H1 (cell line): ENCODE data around the gene MPDU1. TPM values are rescaled to one million over a fixed set of nuclear protein-coding genes. Genes with fewer than 3 reads are reported as not detected.

Experiments
- CTCF ChIA-PET: fragments of 300-600 bp; sonication (Branson Sonifier 250); formaldehyde crosslinking; loops from one replicate; lab custom pipeline; 2021; ENCODE audit not compliant: partially characterized antibody; lab: Charles Lee
- POLR2A ChIA-PET: fragments of 300-600 bp; sonication (Branson Sonifier 250); formaldehyde crosslinking; loops from one replicate; lab custom pipeline; 2021; ENCODE audit warnings: inconsistent platforms; ENCODE audit not compliant: partially characterized antibody; lab: Charles Lee
- DNase-seq, 2 experiments: peaks; one replicate each; pipeline versions ENCODE4 v3.0.0 to v3.0.0-alpha.2; 2010 to 2022; ENCODE audit warnings: low spot score in 2 of 2, low read depth in 1 of 2, mixed read lengths in 1 of 2
- FAIRE-seq: peaks from 2 replicates; lab custom pipeline; 2011; peaks lifted over from hg19 to GRCh38; lab: Jason Lieb, UNC
- H2AFZ ChIP-seq: 2 replicates; pipeline ENCODE4 v1.8.1; 2012; ENCODE audit warnings: low read length, inconsistent platforms
- H2AK5ac ChIP-seq: 2 replicates; pipeline ENCODE4 v1.6.1; 2013; ENCODE audit warnings: low read depth, low read length
- H2BK120ac ChIP-seq: replicated peaks from 2 replicates; pipeline ENCODE3; 2013; ENCODE audit warnings: low read depth, low read length, inconsistent platforms
- H2BK12ac ChIP-seq: 2 replicates; pipeline ENCODE4 v1.6.1; 2013; ENCODE audit warnings: low read depth, low read length
- H2BK15ac ChIP-seq: 2 replicates; pipeline ENCODE4 v1.6.1; 2013; ENCODE audit warnings: low read length
- H2BK20ac ChIP-seq: 2 replicates; pipeline ENCODE4 v1.6.1; 2013; ENCODE audit warnings: low read length
- H2BK5ac ChIP-seq: 2 replicates; pipeline ENCODE4 v1.6.1; 2013; ENCODE audit warnings: low read depth, low read length
- H3K14ac ChIP-seq: 2 replicates; pipeline ENCODE4 v1.6.1; 2013; ENCODE audit warnings: inconsistent platforms; ENCODE audit not compliant: insufficient read length
- H3K18ac ChIP-seq: 2 replicates; pipeline ENCODE4 v1.6.1; 2013; ENCODE audit warnings: low read length; ENCODE audit errors: extremely low read depth
- H3K23ac ChIP-seq: 2 replicates; pipeline ENCODE4 v1.6.1; 2013; ENCODE audit warnings: inconsistent platforms; ENCODE audit not compliant: insufficient read length
- H3K23me2 ChIP-seq: 2 replicates; pipeline ENCODE4 v1.6.1; 2013; ENCODE audit warnings: low read depth, low read length
- H3K27ac ChIP-seq: 2 replicates; pipeline ENCODE4 v1.6.1; 2011; ENCODE audit warnings: low read depth, low read length, inconsistent platforms
- H3K27me3 ChIP-seq, 4 experiments: replicated peaks in 1 of 4; 1 replicate in 1 of 4; 2 replicates in 3 of 4; pipeline versions ENCODE4 v1.6.1 to v1.8.1; 2011 to 2013; ENCODE audit warnings: low read length in 3 of 4, mild to moderate bottlenecking in 3 of 4, inconsistent platforms in 2 of 4, mixed read lengths in 2 of 4, moderate library complexity in 1 of 4; ENCODE audit not compliant: control insufficient read depth in 3 of 4, insufficient read depth in 3 of 4; ENCODE audit errors: extremely low read depth in 1 of 4
- H3K36me3 ChIP-seq, 4 experiments: 2 replicates each; pipeline versions ENCODE4 v1.6.1 to v1.8.1; 2011 to 2013; ENCODE audit warnings: mild to moderate bottlenecking in 4 of 4, low read length in 3 of 4, moderate library complexity in 2 of 4, control low read depth in 1 of 4, inconsistent platforms in 1 of 4; ENCODE audit not compliant: insufficient read depth in 4 of 4, control insufficient read depth in 2 of 4
- H3K4ac ChIP-seq: replicated peaks from 2 replicates; pipeline ENCODE3; 2013; ENCODE audit warnings: low read length, low read depth, mixed read lengths, inconsistent platforms; ENCODE audit not compliant: insufficient read length
- H3K4me1 ChIP-seq, 4 experiments: replicated peaks in 1 of 4; 1 replicate in 1 of 4; 2 replicates in 3 of 4; pipeline versions ENCODE4 v1.6.1 to v1.8.1; 2011 to 2013; ENCODE audit warnings: low read length in 3 of 4, inconsistent platforms in 2 of 4, mixed read lengths in 1 of 4; ENCODE audit not compliant: insufficient read depth in 4 of 4, control insufficient read depth in 3 of 4
- H3K4me2 ChIP-seq, 2 experiments: 2 replicates each; pipeline versions ENCODE4 v1.6.1 to v1.8.1; 2011 to 2013; ENCODE audit warnings: low read depth in 2 of 2, low read length in 2 of 2, control low read depth in 1 of 2, inconsistent platforms in 1 of 2, mild to moderate bottlenecking in 1 of 2; ENCODE audit not compliant: insufficient read depth in 1 of 2
- H3K4me3 ChIP-seq, 4 experiments: fragments of 200-600, 300-600 bp in 1 of 4; sonication (generic), shearing (Covaris generic), sonication (Bioruptor Twin) in 1 of 4; 2 replicates each; pipeline versions ENCODE4 v1.5.1 to v1.8.1; 2011 to 2016; ENCODE audit warnings: low read length in 4 of 4, low read depth in 3 of 4, control low read depth in 2 of 4, inconsistent platforms in 2 of 4, mild to moderate bottlenecking in 2 of 4, mixed read lengths in 1 of 4, moderate library complexity in 1 of 4; ENCODE audit not compliant: insufficient read depth in 2 of 4; ENCODE audit errors: extremely low read depth in 1 of 4
- H3K56ac ChIP-seq: replicated peaks from 2 replicates; pipeline ENCODE3; 2013; ENCODE audit warnings: low read depth, mild to moderate bottlenecking, mixed read lengths, low read length, inconsistent platforms; ENCODE audit not compliant: insufficient read length
- H3K79me1 ChIP-seq: 2 replicates; pipeline ENCODE4 v1.6.1; 2013; ENCODE audit warnings: low read depth, low read length, control low read depth
- H3K79me2 ChIP-seq, 2 experiments: 2 replicates each; pipeline versions ENCODE4 v1.6.1 to v1.8.1; 2012 to 2013; ENCODE audit warnings: low read length in 2 of 2, mild to moderate bottlenecking in 2 of 2, inconsistent platforms in 1 of 2; ENCODE audit not compliant: insufficient read depth in 2 of 2, control insufficient read depth in 1 of 2
- H3K9ac ChIP-seq, 4 experiments: replicated peaks in 1 of 4; 1 replicate in 1 of 4; 2 replicates in 3 of 4; pipeline versions ENCODE4 v1.6.1 to v1.8.1; 2011 to 2013; ENCODE audit warnings: low read depth in 3 of 4, low read length in 3 of 4, control low read depth in 2 of 4, mild to moderate bottlenecking in 2 of 4, moderate library complexity in 2 of 4, inconsistent platforms in 1 of 4; ENCODE audit errors: extremely low read depth in 1 of 4
- H3K9me3 ChIP-seq, 2 experiments: 2 replicates each; pipeline versions ENCODE4 v1.6.1 to v1.8.1; 2012 to 2013; ENCODE audit warnings: mild to moderate bottlenecking in 2 of 2, moderate library complexity in 2 of 2, control low read depth in 1 of 2, inconsistent platforms in 1 of 2, low read depth in 1 of 2, low read length in 1 of 2, mixed read lengths in 1 of 2; ENCODE audit not compliant: insufficient read depth in 2 of 2
- H4K20me1 ChIP-seq, 2 experiments: replicated peaks in 1 of 2; 2 replicates each; pipeline versions ENCODE3 to v1.8.1; 2011 to 2013; ENCODE audit warnings: inconsistent platforms in 2 of 2, low read length in 2 of 2, mild to moderate bottlenecking in 1 of 2; ENCODE audit not compliant: insufficient read depth in 2 of 2, control insufficient read depth in 1 of 2
- H4K5ac ChIP-seq: 2 replicates; pipeline ENCODE4 v1.6.1; 2013; ENCODE audit warnings: low read length, low read depth, mixed read lengths, inconsistent platforms; ENCODE audit not compliant: insufficient read length
- H4K8ac ChIP-seq: 2 replicates; pipeline ENCODE4 v1.8.0; 2013; ENCODE audit warnings: mild to moderate bottlenecking, moderate library complexity, low read length, inconsistent platforms; ENCODE audit not compliant: insufficient read depth; ENCODE audit errors: extremely low read depth
- H4K91ac ChIP-seq: replicated peaks from 2 replicates; pipeline ENCODE3; 2013; ENCODE audit warnings: low read length, mixed read lengths, inconsistent platforms; ENCODE audit not compliant: insufficient read length
- CREB1 ChIP-seq: IDR thresholded peaks from 2 replicates; pipeline ENCODE4 v1.6.1; 2012; ENCODE audit warnings: inconsistent platforms
- JUN ChIP-seq: IDR thresholded peaks from 2 replicates; pipeline ENCODE4 v1.6.1; 2011; ENCODE audit warnings: low read depth, mild to moderate bottlenecking, improper control_type of control experiment, low read length
- KDM1A ChIP-seq: fragments of 200-600, 300-600 bp; sonication (generic); IDR thresholded peaks from 2 replicates; pipeline ENCODE4 v1.7.1; 2016; ENCODE audit warnings: mild to moderate bottlenecking, low read length, borderline replicate concordance
- KDM5A ChIP-seq: fragments of 200-600 bp; IDR thresholded peaks from 2 replicates; pipeline ENCODE4 v1.7.1; 2012; ENCODE audit warnings: mild to moderate bottlenecking, low read length, inconsistent platforms, mixed read lengths
- NRF1 ChIP-seq: IDR thresholded peaks from 2 replicates; pipeline ENCODE4 v1.6.1; 2011; ENCODE audit warnings: mild to moderate bottlenecking, low read depth, low read length, improper control_type of control experiment
- SP4 ChIP-seq: IDR thresholded peaks from 2 replicates; pipeline ENCODE4 v1.6.1; 2012; ENCODE audit warnings: low read length, inconsistent platforms
- SUZ12 ChIP-seq: fragments of 200-600 bp; sonication (generic); IDR thresholded peaks from 2 replicates; pipeline ENCODE4 v1.6.1; 2012; ENCODE audit warnings: mild to moderate bottlenecking, inconsistent platforms, low read length, moderate library complexity, mixed read lengths
- WGBS, 2 experiments: shearing (Covaris generic) in 1 of 2; methylation state at CpG; one replicate each; pipeline versions ENCODE4 v1.1.6 to v1.1.7; 2013 to 2015; ENCODE audit warnings: low lambda C conversion rate in 2 of 2, mixed read lengths in 2 of 2, inconsistent platforms in 1 of 2, low coverage in 1 of 2, missing lambda C conversion rate in 1 of 2; ENCODE audit not compliant: insufficient replicate concordance in 2 of 2, insufficient coverage in 1 of 2, insufficient read length in 1 of 2; ENCODE audit errors: extremely low coverage in 1 of 2, missing lambda C conversion rate in 1 of 2; 5-methylcytosine and 5-hydroxymethylcytosine counted together
- polyA plus RNA-seq, 7 experiments: library from polyadenylated mRNA; depleted of rRNA in 3 of 7; stranded (reverse) in 5 of 7; unstranded in 2 of 7; fragments of >200 nt in 5 of 7; fragments of 200-250 nt in 2 of 7; gene quantifications; 1 replicate in 5 of 7; 2 replicates in 1 of 7; 4 replicates in 1 of 7; pipeline versions ENCODE4 v1.2.1 to v1.2.3, GENCODE V29; 2011 to 2013; ENCODE audit warnings: missing spikeins in 2 of 7, mixed read lengths in 2 of 7
- total RNA-seq: library from RNA; stranded (reverse); fragmentation: NEBNext Ultra II Directional; extraction: Animal tissue kit (Norgen Biotek cat#: 25700); gene quantifications from 2 replicates; pipeline ENCODE4 v1.2.1, GENCODE V29; 2021
- TF ChIP-seq, protein P1 (sequence below): IDR thresholded peaks from 2 replicates; pipeline ENCODE4 v1.6.1; 2012; ENCODE audit warnings: inconsistent platforms

Gene MPDU1
- total and polyA plus RNA-seq, 2 of the 8 experiments (the other 6 are each of a cell fraction or from before 2014, with no cell fraction given): 63.2 to 142 TPM

DNA sequence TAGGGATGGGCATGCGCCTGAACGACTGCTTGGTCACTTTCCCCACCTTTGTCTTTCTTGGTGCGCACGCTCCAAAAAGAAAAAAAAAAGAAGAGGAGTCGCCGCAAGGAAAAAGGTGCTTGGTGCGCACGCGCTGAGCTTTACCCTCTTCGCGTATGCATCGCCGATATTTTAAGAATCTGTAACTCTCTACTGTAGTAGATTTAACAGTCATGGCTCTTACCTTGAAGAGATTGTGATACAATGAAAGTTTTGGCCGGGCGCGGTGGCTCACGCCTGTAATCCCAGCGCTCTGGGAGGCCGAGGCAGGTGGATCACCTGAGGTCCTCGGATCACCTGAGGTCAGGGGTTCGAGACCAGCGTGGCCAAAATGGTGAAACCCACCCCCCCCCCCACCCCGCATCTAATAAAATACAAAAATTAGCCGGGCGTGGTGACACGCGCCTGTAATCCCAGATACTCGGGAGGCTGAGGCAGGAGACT is 31.7 kb downstream of the MPDU1 start:
- Histone ChIP-seq H3K27me3 (no peaks in the 10 kb centered on the region), H3K27ac (0 out of 2 replicates have a peak overlapping the region, but pooled peaks have one; percentile 13), H2BK12ac (no peak overlapping the region), H3K4me1 (peaks cover 0 to 5% (median 1%) of the 10 kb centered on the region in 4 experiments; a peak in 4 of 7 replicates), H3K9me3 (no peaks in the 10 kb centered on the region), H3K4ac (no peak overlapping the region), H2AFZ (peak overlapping the region; percentile 48; the same call in 1 of the 2 replicates), H3K23me2 (peaks cover 6% of the 10 kb centered on the region), H3K23ac (no peak overlapping the region), H3K18ac (no peak overlapping the region; the same call in 1 of the 2 replicates), H4K5ac (no peak overlapping the region), H3K79me2 (peaks cover 4 to 31% of the 10 kb centered on the region in 2 experiments; a peak in 3 of 4 replicates), H4K91ac (no peak overlapping the region), H3K4me3 (peak overlapping the region; percentile 29 to 54 (median 36); a peak in 6 of 8 replicates), H3K79me1 (peaks cover 18% of the 10 kb centered on the region), H4K8ac (no peak overlapping the region), H2BK20ac (no peak overlapping the region), H3K9ac (no peak overlapping the region; a peak in 2 of 7 replicates), H2BK120ac (no peak overlapping the region), H3K14ac (no peak overlapping the region), H3K56ac (no peak overlapping the region), H3K4me2 (peak overlapping the region; percentile 55 to 61; a peak in 3 of 4 replicates), H2BK15ac (no peak overlapping the region), H2BK5ac (no peak overlapping the region), H4K20me1 (peaks cover 0 to 9% of the 10 kb centered on the region in 2 experiments), H2AK5ac (no peak overlapping the region), H3K36me3 (peaks cover 0 to 5% (median 0%) of the 10 kb centered on the region in 4 experiments; a peak in 2 of 8 replicates)
- 8% methylated on average over 21 of the region's 28 CpGs; no CpG with 5 or more reads in 1 of the 2 experiments for WGBS, 2 experiments
- FAIRE-seq (no peak), DNase-seq (no peak)
- CTCF ChIA-PET: interaction anchor here (0.6 to 13.4 kb wide), 11 partner anchors 12 to 300 kb away, joined by 3 to 92 read pairs (median 4); partner anchors contain the start of genes SAT2, SHBG, TP53 and WRAP53
- POLR2A ChIA-PET: interaction anchor here (0.6 to 79.4 kb wide), 10 partner anchors 12 to 86 kb away, joined by 3 to 2272 read pairs (median 10); partner anchors contain the start of genes ATP1B2, CD68, MPDU1 and SAT2
- no peak for TF ChIP-seq CREB1
- TF ChIP-seq, protein P1, sequence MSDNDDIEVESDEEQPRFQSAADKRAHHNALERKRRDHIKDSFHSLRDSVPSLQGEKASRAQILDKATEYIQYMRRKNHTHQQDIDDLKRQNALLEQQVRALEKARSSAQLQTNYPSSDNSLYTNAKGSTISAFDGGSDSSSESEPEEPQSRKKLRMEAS: peak; percentile 75; the same call in 1 of the 2 replicates
- no peak for TF ChIP-seq SUZ12
- peak; percentile 83 for TF ChIP-seq NRF1
- TF ChIP-seq SP4: 0 out of 2 replicates have a peak, but pooled peaks have one; percentile 74
- TF ChIP-seq KDM1A: 0 out of 2 replicates have a peak, but pooled peaks have one; percentile 38
- TF ChIP-seq JUN: no peak
- TF ChIP-seq KDM5A: no peak
